ENCODE data around the gene VAMP2.

DNA sequence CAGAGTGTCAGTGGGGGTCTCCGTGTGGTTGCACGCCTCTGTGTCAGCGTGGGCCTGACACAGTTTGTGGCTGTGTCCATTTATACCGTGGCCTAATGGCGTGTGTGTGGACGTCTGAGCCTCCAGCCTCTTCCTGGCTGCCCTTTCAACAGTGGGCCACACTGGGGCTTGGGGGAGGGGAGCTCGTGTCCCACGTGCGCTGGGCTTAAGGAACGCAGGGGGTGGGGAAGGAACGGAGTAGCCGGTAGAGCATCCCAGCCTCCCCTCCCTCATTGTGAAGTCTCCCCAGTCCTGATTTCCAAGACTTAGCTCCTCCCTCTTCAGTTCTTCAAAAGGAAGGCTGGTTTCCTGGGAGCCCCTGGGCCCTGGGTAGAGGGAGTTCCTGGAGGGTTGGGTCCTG, 29.3 kb downstream of the VAMP2 start:
- TF ChIP-seq, protein P1, sequence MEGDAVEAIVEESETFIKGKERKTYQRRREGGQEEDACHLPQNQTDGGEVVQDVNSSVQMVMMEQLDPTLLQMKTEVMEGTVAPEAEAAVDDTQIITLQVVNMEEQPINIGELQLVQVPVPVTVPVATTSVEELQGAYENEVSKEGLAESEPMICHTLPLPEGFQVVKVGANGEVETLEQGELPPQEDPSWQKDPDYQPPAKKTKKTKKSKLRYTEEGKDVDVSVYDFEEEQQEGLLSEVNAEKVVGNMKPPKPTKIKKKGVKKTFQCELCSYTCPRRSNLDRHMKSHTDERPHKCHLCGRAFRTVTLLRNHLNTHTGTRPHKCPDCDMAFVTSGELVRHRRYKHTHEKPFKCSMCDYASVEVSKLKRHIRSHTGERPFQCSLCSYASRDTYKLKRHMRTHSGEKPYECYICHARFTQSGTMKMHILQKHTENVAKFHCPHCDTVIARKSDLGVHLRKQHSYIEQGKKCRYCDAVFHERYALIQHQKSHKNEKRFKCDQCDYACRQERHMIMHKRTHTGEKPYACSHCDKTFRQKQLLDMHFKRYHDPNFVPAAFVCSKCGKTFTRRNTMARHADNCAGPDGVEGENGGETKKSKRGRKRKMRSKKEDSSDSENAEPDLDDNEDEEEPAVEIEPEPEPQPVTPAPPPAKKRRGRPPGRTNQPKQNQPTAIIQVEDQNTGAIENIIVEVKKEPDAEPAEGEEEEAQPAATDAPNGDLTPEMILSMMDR (IDR thresholded peaks at IDR 0.05): no peak
- TF ChIP-seq POLR2A (IDR thresholded peaks at IDR 0.05): no peak

All from ovary (tissue), 3 donors.